T-helper 1 cell treated with Interleukin-12 subunit alpha and Interleukin-12 subunit beta and Interleukin-4 antibody, amounts not matched to agents 30 ng/mL and 1 ng/mL, for 36 hours (primary cell): ENCODE measurements around the gene ANKFY1. TPM values are rescaled to one million over a fixed set of nuclear protein-coding genes. Genes with fewer than 3 reads are reported as not detected.
"Not testable (repeated sequence)": the region's sequence is repeated elsewhere in the genome, so short reads cannot be mapped to it uniquely, and the experiment has no call there.

Experiments used
- intact Hi-C: fragments of 100-400 bp; cut with micrococcal nuclease; formaldehyde crosslinking; loops from one replicate; pipeline ENCODE4 v1.15.1; 2024
- total RNA-seq: library from RNA; stranded (reverse); gene quantifications from 2 replicates; pipeline ENCODE4 v1.2.3, GENCODE V29; 2022

ANKFY1 gene
- total RNA-seq, 1 donor from 2014 or later = 90.9 TPM

- intact Hi-C loops = loop anchor here (1.0 to 10.0 kb wide), 6 partner anchors 13 to 680 kb away; partner anchors contain the start of genes CAMKK1, CXCL16, MED11 and MYBBP1A
Measured at GRCh38 chr17:4262703-4263102, 1.1 kb downstream of the ANKFY1 start.

GRCh38 chr17:4261452-4261851, 2.3 kb downstream of the ANKFY1 start:
- intact Hi-C loops = loop anchor here (5.0 to 10.0 kb wide), 3 partner anchors 367 to 681 kb away; partner anchors contain the start of genes CAMKK1, CXCL16, MED11 and RNF167

GRCh38 chr17:4258867-4259266, 4.9 kb downstream of the ANKFY1 start:
- intact Hi-C loops = no loop called here

- intact Hi-C loops = no loop called here
Measured at GRCh38 chr17:4256952-4257351, 6.8 kb downstream of the ANKFY1 start.

GRCh38 chr17:4255271-4255670, 8.5 kb downstream of the ANKFY1 start:
- intact Hi-C loops = not testable (repeated sequence)

- intact Hi-C loops = no loop called here
Measured at GRCh38 chr17:4250887-4251286, 12.9 kb downstream of the ANKFY1 start.

GRCh38 chr17:4249452-4250029, 14.2 kb downstream of the ANKFY1 start:
- intact Hi-C loops = loop anchor here (1.0 kb wide), 1 partner anchor 14 kb away; the partner anchor contains the start of gene ANKFY1

- intact Hi-C loops = loop anchor here (1.0 kb wide), 1 partner anchor 15 kb away; the partner anchor contains the start of gene ANKFY1
Measured at GRCh38 chr17:4248504-4249277, 15.1 kb downstream of the ANKFY1 start.

- intact Hi-C loops = no loop called here
Measured at GRCh38 chr17:4247971-4248388, 15.8 kb downstream of the ANKFY1 start.

- intact Hi-C loops = no loop called here
Measured at GRCh38 chr17:4247361-4247970, 16.3 kb downstream of the ANKFY1 start.

GRCh38 chr17:4246674-4247073, 17.1 kb downstream of the ANKFY1 start:
- intact Hi-C loops = no loop called here

- intact Hi-C loops = no loop called here
Measured at GRCh38 chr17:4241535-4241934, 22.2 kb downstream of the ANKFY1 start.

- intact Hi-C loops = no loop called here
Measured at GRCh38 chr17:4236456-4236855, 27.3 kb downstream of the ANKFY1 start.

GRCh38 chr17:4235372-4236279, 28.2 kb downstream of the ANKFY1 start:
- intact Hi-C loops = no loop called here

GRCh38 chr17:4234401-4234800, 29.4 kb downstream of the ANKFY1 start:
- intact Hi-C loops = no loop called here

GRCh38 chr17:4233668-4234258, 30.0 kb downstream of the ANKFY1 start:
- intact Hi-C loops = no loop called here

GRCh38 chr17:4232168-4232813, 31.5 kb downstream of the ANKFY1 start:
- intact Hi-C loops = no loop called here

GRCh38 chr17:4229627-4230541, 33.9 kb downstream of the ANKFY1 start:
- intact Hi-C loops = no loop called here
